Gastroesophageal sphincter (tissue), 3 donors: ENCODE results near the gene POFUT2.

Source experiments
- CTCF ChIP-seq, 4 experiments: fragments of 200-600 bp in 2 of 4; fragments of 450-650 bp in 2 of 4; sonication (generic) in 1 of 4; IDR thresholded peaks; one replicate each; pipeline ENCODE4 v1.5.1; 2017 to 2019; ENCODE audit warnings: antibody characterized with exemption in 4 of 4, mild to moderate bottlenecking in 2 of 4, moderate library complexity in 2 of 4
- EP300 ChIP-seq: sonication (generic); formaldehyde crosslinking; IDR thresholded peaks from one replicate; pipeline ENCODE4 v1.6.1; 2017; ENCODE audit warnings: antibody characterized with exemption, mild to moderate bottlenecking

GRCh38 chr21:45264146-45264911 is 23.4 kb downstream of the POFUT2 start:
- TF ChIP-seq EP300 (no peak), CTCF (IDR thresholded peaks at IDR 0.05) (no peak)
